Breast epithelium (tissue), 4 donors: ENCODE results near the gene NKX2-1. TPM values are rescaled to one million over a fixed set of nuclear protein-coding genes. Genes with fewer than 3 reads are reported as not detected.

Source experiments
- DNase-seq, 2 donors: peaks; one replicate each; pipeline ENCODE4 v3.0.0-alpha.2; 2019; ENCODE audit warnings: low spot score in 2 of 2
- H3K27ac ChIP-seq, 2 donors: fragments of 200-600 bp; sonication (generic) in 1 of 2; one replicate each; pipeline ENCODE4 v1.5.1; 2016 to 2019; ENCODE audit warnings: mild to moderate bottlenecking in 1 of 2
- H3K27me3 ChIP-seq, 2 donors: fragments of 200-600 bp; sonication (generic) in 1 of 2; one replicate each; pipeline versions ENCODE4 v1.5.1 to v1.6.0; 2017 to 2019; ENCODE audit warnings: control low read depth in 1 of 2, mild to moderate bottlenecking in 1 of 2
- H3K36me3 ChIP-seq: fragments of 200-600 bp; one replicate; pipeline ENCODE4 v1.5.1; 2019
- H3K4me1 ChIP-seq, 2 donors: fragments of 200-600 bp; sonication (generic); one replicate each; pipeline ENCODE4 v1.5.1; 2016 to 2019; ENCODE audit warnings: control low read depth in 1 of 2
- H3K4me3 ChIP-seq, 3 donors: fragments of 200-600 bp; sonication (generic); 1 replicate in 2 of 3; 2 replicates in 1 of 3; pipeline ENCODE4 v1.5.1; 2016 to 2019; ENCODE audit warnings: mild to moderate bottlenecking in 3 of 3, moderate library complexity in 2 of 3
- H3K9me3 ChIP-seq, 2 donors: fragments of 200-600 bp; sonication (generic) in 1 of 2; one replicate each; pipeline ENCODE4 v1.5.1; 2016 to 2019; ENCODE audit warnings: control low read depth in 1 of 2
- POLR2A ChIP-seq: fragments of 450-650 bp; IDR thresholded peaks from one replicate; pipeline ENCODE4 v1.6.1; 2016; ENCODE audit warnings: antibody characterized with exemption, mild to moderate bottlenecking, moderate library complexity
- POLR2AphosphoS5 ChIP-seq, 3 donors: sonication (generic); formaldehyde crosslinking; IDR thresholded peaks; one replicate each; pipeline ENCODE4 v1.6.1; 2017; ENCODE audit warnings: antibody characterized with exemption in 3 of 3
- intact Hi-C: fragments of 100-400 bp; cut with DNase I; formaldehyde crosslinking; loops from one replicate; pipeline ENCODE4 v1.15.1; 2023; ENCODE audit warnings: low total_unique reads
- total RNA-seq, 3 donors: library from RNA; depleted of rRNA; stranded (reverse); fragments of >200 nt; gene quantifications; one replicate each; pipeline ENCODE4 v1.1.0, GENCODE V29; 2016
- TF ChIP-seq, protein P1 (sequence below), 3 donors: fragments of 450-650 bp; IDR thresholded peaks; one replicate each; pipeline ENCODE4 v1.5.1; 2016 to 2017; ENCODE audit warnings: antibody characterized with exemption in 3 of 3, mild to moderate bottlenecking in 3 of 3, moderate library complexity in 3 of 3

NKX2-1 gene
- total RNA-seq, 3 donors from 2014 or later = not detected

DNA sequence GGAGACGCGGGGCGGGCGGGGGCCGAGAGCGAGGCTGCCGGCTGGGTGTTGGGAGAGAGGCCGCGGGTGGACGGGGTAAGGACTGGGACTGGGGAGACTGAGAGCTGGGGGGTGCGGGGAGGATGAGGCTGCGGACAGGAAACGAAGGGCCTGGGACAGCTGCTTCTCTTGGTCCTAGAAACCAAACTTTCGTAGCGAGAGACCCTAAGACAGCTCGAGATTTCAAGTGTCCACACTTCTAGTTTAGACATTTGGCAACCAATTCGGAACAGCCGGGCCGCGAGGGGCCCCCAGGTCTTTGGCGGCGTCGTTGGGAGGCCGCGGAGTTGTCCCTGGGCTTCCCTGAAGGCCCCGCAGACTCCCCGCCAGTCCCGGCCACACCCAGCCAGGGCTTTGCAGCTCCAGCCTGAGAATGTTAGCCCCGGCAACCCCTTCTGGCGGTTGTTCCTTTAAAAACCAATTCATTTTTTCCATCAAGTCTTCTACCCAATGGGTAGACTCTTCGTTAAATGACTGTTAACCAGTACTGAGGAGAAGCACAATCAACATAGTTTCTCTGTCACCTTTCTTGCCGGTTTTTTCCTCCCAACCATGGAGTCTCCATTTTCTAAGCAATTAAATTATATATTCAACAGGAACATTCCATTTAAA is 11.5 kb downstream of the NKX2-1 start:
- no peak for DNase-seq
- no peaks in the 10 kb centered on the region for H3K9me3 ChIP-seq
- TF ChIP-seq POLR2AphosphoS5 (IDR thresholded peaks at IDR 0.05) (no peak), POLR2A (no peak)
- TF ChIP-seq, protein P1, sequence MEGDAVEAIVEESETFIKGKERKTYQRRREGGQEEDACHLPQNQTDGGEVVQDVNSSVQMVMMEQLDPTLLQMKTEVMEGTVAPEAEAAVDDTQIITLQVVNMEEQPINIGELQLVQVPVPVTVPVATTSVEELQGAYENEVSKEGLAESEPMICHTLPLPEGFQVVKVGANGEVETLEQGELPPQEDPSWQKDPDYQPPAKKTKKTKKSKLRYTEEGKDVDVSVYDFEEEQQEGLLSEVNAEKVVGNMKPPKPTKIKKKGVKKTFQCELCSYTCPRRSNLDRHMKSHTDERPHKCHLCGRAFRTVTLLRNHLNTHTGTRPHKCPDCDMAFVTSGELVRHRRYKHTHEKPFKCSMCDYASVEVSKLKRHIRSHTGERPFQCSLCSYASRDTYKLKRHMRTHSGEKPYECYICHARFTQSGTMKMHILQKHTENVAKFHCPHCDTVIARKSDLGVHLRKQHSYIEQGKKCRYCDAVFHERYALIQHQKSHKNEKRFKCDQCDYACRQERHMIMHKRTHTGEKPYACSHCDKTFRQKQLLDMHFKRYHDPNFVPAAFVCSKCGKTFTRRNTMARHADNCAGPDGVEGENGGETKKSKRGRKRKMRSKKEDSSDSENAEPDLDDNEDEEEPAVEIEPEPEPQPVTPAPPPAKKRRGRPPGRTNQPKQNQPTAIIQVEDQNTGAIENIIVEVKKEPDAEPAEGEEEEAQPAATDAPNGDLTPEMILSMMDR (IDR thresholded peaks at IDR 0.05) = no peak
- intact Hi-C loops = no loop called here
- no peaks in the 10 kb centered on the region for H3K4me1 ChIP-seq
- H3K36me3 ChIP-seq = no peaks in the 10 kb centered on the region
- H3K27me3 ChIP-seq = peaks cover 5 to 99% of the 10 kb centered on the region in 2 donors
- no peak overlapping the region for H3K27ac ChIP-seq
- peak overlapping the region in 1 of 3 donors; percentile 7 for H3K4me3 ChIP-seq

DNA sequence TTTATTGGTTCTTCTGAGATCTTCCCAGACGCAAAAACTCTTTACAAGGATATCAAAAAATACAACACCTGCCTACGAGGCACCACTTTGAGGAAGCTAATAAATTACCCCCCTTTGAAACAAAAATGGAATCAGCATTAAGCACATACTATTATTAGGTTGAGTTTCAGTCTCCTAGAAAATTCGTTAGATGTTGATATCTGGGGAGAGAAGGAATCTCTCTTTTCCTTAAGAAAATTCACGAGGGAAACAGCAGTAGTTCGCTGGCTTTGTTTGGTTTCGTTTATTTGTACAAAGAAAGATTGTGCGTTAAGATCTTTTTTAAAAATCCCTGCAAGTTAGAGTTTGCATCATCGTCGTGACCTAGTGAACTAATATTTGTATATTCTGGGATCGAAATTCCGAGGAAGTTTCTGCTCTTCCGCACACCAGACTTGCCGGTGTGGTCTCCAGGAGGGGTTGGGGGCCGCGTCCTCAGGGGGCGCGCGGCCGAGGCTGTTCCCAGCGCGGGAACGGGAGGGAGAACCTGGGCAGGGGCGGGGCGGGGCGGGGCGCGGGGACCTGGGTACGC is 12.1 kb downstream of the NKX2-1 start:
- Histone ChIP-seq H3K36me3 (no peaks in the 10 kb centered on the region), H3K27ac (no peak overlapping the region), H3K9me3 (no peaks in the 10 kb centered on the region), H3K4me1 (no peaks in the 10 kb centered on the region), H3K4me3 (peak overlapping the region in 1 of 3 donors; percentile 7), H3K27me3 (peaks cover 0 to 99% of the 10 kb centered on the region in 2 donors)
- no peak for DNase-seq
- intact Hi-C loops = no loop called here
- TF ChIP-seq, protein P1 (IDR thresholded peaks at IDR 0.05) = no peak
- TF ChIP-seq POLR2AphosphoS5 (IDR thresholded peaks at IDR 0.05) (no peak), POLR2A (no peak)

DNA sequence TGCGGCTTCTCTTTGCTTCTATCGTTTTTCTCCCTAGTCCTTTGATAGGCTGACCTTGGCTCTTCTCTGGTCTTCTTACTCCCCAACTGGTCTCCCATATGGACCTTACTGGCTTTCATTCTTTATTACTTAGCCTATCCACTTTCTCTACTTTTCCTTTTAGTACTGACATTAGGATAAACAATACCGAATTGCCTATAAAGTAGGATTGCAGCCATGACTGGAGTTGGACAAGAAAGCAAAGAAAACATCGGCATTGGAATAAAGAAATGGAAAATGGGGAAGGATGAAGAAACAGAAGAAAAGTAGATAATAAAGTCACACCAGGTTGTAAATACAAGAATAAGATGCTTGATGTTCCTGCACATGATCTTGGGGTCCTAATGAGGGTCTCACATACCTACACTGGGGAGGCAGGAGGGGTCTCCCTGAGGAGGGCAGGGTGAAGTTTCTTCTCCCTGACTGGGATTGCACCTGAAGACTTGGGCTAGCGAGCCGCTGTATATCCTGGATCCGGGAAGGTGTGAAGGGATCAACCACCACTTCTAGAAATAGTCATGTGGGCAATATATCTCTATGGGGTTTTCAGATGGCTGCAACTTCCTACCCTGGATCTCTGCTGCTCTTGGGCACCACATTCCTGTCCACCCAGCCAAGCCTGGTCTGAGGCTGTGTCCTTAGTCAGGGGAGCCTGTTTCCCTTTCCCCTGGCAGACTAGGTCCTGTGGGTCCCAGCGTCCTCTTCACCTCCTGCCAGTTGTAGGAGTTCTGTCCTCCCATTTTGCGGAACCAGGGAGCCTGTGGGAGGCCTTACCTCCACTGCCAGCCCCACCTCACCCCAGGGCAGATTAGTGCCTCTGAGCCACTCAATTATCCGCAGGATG is 13.1 kb downstream of the NKX2-1 start:
- TF ChIP-seq POLR2A (no peak), POLR2AphosphoS5 (IDR thresholded peaks at IDR 0.05) (no peak)
- TF ChIP-seq, protein P1 (IDR thresholded peaks at IDR 0.05) = no peak
- H3K27ac ChIP-seq = no peak overlapping the region
- no peaks in the 10 kb centered on the region for H3K36me3 ChIP-seq
- H3K4me1 ChIP-seq = no peaks in the 10 kb centered on the region
- no peaks in the 10 kb centered on the region for H3K9me3 ChIP-seq
- intact Hi-C loops = no loop called here
- H3K4me3 ChIP-seq = no peak overlapping the region
- peaks cover 0 to 99% of the 10 kb centered on the region in 2 donors for H3K27me3 ChIP-seq
- DNase-seq = no peak

DNA sequence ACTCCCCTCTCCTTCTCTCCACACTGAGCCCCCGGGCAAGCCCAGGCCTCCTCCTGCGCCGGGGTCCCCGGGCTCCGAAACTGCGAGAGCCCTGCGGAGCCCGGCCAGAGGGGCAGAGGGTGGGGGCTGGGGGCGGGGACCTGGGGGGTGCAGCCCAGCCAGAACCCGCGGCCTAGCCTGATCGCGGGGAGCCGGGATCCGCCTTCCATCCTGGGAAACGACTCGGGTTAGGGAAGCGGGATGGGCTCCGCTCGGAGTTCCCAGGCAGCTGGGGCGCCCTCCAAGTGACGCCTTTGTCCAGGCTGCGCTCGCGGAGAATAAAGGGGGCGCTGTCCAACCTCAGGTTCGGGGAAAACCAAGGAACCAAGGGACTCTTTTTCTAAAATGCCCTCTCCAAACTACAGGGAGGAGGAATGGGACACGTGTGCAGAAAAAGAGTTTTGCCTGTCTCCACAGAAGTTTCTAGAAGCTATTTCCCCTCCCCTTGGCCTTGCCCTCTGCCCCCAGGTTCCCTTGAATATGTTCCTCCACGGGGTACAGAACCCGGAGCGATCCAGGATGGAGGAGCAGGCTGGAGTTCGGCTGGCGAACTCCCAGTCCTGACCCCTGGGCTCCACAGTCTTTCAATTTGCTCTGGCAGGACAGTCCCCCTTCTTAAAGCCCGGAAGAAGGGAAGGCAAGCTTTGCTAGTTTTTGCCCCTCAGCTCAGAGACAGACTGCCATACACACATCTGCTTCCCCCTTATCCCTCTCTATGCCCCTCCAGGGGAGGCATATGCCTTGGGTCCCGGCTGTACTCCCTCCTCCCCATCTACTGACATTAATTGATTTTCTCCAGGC is 13.9 kb downstream of the NKX2-1 start:
- H3K36me3 ChIP-seq = no peaks in the 10 kb centered on the region
- peaks cover 0 to 97% of the 10 kb centered on the region in 2 donors for H3K27me3 ChIP-seq
- H3K27ac ChIP-seq = no peak overlapping the region
- no peak for DNase-seq
- TF ChIP-seq, protein P1 (IDR thresholded peaks at IDR 0.05) = no peak
- no peak for TF ChIP-seq POLR2AphosphoS5 (IDR thresholded peaks at IDR 0.05)
- no peak for TF ChIP-seq POLR2A
- intact Hi-C loops = no loop called here
- H3K4me1 ChIP-seq = no peaks in the 10 kb centered on the region
- no peaks in the 10 kb centered on the region for H3K9me3 ChIP-seq
- no peak overlapping the region for H3K4me3 ChIP-seq
